Lung (tissue), 12 donors: ENCODE measurements around the gene CLK3. TPM values are rescaled to one million over a fixed set of nuclear protein-coding genes. Genes with fewer than 3 reads are reported as not detected.

ENCODE experiments used
- ATAC-seq: fragments of 200-7000 bp; cut with Tn5 transposase; one replicate; pipeline ENCODE4 v1.9.1; 2020; ENCODE audit warnings: moderate number of reproducible peaks; ENCODE audit not compliant: insufficient read depth, low FRiP score
- DNase-seq, 3 donors: peaks; one replicate each; pipeline ENCODE4 v3.0.0-alpha.2; 2013 to 2017
- H3K27ac ChIP-seq, 2 donors: one replicate each; pipeline ENCODE4 v1.5.1; 2013; ENCODE audit warnings: mild to moderate bottlenecking in 2 of 2, moderate library complexity in 2 of 2, control low read depth in 1 of 2, inconsistent platforms in 1 of 2, low read depth in 1 of 2, low read length in 1 of 2
- H3K27me3 ChIP-seq, 3 donors: one replicate each; pipeline ENCODE4 v1.5.1; 2013; ENCODE audit warnings: low read length in 2 of 3; ENCODE audit not compliant: control insufficient read depth in 3 of 3, insufficient read depth in 3 of 3
- H3K36me3 ChIP-seq, 4 donors: one replicate each; pipeline ENCODE4 v1.5.1; 2013; ENCODE audit warnings: low read length in 4 of 4, mild to moderate bottlenecking in 1 of 4, moderate library complexity in 1 of 4; ENCODE audit not compliant: control insufficient read depth in 4 of 4, insufficient read depth in 4 of 4
- H3K4me1 ChIP-seq, 5 donors: one replicate each; pipeline ENCODE4 v1.5.1; 2013; ENCODE audit warnings: low read length in 5 of 5, mild to moderate bottlenecking in 2 of 5, moderate library complexity in 1 of 5; ENCODE audit not compliant: control insufficient read depth in 5 of 5, insufficient read depth in 5 of 5
- H3K4me3 ChIP-seq: one replicate; pipeline ENCODE4 v1.5.1; 2013; ENCODE audit warnings: mild to moderate bottlenecking, control low read depth, moderate library complexity
- H3K9ac ChIP-seq, 2 donors: one replicate each; pipeline ENCODE4 v1.5.1; 2013; ENCODE audit warnings: low read length in 2 of 2, control low read depth in 1 of 2; ENCODE audit not compliant: insufficient read depth in 1 of 2
- H3K9me3 ChIP-seq, 4 donors: one replicate each; pipeline ENCODE4 v1.5.1; 2013; ENCODE audit warnings: low read length in 3 of 4, mild to moderate bottlenecking in 1 of 4, moderate library complexity in 1 of 4; ENCODE audit not compliant: control insufficient read depth in 4 of 4, insufficient read depth in 3 of 4
- WGBS, 2 donors: extraction: QIAGEN DNeasy Blood & Tissue Kit; methylation state at CpG; one replicate each; pipeline ENCODE4 v1.1.7; 2013; 5-methylcytosine and 5-hydroxymethylcytosine counted together
- polyA plus RNA-seq, 2 donors: library from polyadenylated mRNA; stranded (reverse); fragments of 200-250 nt; gene quantifications; one replicate each; pipeline ENCODE4 v1.2.1, GENCODE V29; 2013
- total RNA-seq, 2 donors: library from RNA; depleted of rRNA in 1 of 2; stranded (reverse); fragments of >200 nt in 1 of 2; gene quantifications; one replicate each; pipeline ENCODE4 v1.2.1, GENCODE V29; 2014 to 2021
- TF ChIP-seq, protein P1 (sequence below): IDR thresholded peaks from 2 replicates; pipeline ENCODE4 v1.5.1; 2012; ENCODE audit warnings: mild to moderate bottlenecking; ENCODE audit errors: control extremely low read depth, extremely low read depth
- donor health status: control.
- donor health status: control.
- donor health status: Bipolar disorder and iron deficiency.
- donor health status: healthy.
- donor health status: DM: yes; HTN: yes; CAD: no.

The CLK3 gene
- total and polyA plus RNA-seq, 4 donors: 56.1 to 70.4 (median 64.6) TPM

DNA sequence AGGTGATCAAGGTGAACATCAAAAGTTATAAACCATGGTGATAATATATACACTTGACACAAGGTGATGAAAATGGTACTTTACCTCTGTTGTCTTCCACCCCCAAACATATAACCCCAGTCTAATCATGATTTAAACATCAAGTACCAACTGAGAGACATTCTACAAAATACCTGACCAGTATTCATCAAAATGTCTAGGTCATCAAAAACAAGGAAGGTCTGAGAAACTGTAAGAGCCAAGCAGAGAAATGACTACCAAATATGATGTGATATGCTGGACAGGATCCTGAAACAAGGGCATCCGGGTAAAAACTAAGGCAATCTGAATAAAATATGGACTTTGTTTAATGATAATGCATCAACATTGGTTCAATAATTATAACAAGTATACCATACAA is 52.3 kb downstream of the CLK3 start:
- TF ChIP-seq, protein P1, sequence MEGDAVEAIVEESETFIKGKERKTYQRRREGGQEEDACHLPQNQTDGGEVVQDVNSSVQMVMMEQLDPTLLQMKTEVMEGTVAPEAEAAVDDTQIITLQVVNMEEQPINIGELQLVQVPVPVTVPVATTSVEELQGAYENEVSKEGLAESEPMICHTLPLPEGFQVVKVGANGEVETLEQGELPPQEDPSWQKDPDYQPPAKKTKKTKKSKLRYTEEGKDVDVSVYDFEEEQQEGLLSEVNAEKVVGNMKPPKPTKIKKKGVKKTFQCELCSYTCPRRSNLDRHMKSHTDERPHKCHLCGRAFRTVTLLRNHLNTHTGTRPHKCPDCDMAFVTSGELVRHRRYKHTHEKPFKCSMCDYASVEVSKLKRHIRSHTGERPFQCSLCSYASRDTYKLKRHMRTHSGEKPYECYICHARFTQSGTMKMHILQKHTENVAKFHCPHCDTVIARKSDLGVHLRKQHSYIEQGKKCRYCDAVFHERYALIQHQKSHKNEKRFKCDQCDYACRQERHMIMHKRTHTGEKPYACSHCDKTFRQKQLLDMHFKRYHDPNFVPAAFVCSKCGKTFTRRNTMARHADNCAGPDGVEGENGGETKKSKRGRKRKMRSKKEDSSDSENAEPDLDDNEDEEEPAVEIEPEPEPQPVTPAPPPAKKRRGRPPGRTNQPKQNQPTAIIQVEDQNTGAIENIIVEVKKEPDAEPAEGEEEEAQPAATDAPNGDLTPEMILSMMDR: no peak
- ATAC-seq: no peak
- Histone ChIP-seq H3K9ac (no peak overlapping the region), H3K4me3 (no peak overlapping the region), H3K4me1 (peaks cover 6 to 13% (median 6%) of the 10 kb centered on the region in 5 donors), H3K36me3 (peaks cover 6 to 24% (median 9%) of the 10 kb centered on the region in 4 donors), H3K27ac (no peak overlapping the region), H3K27me3 (no peaks in the 10 kb centered on the region), H3K9me3 (no peaks in the 10 kb centered on the region)
- DNase-seq: no peak
- WGBS, 2 donors: 93 to 100% methylated on average over 1 of the region's 1 CpG

GRCh38 chr15:74669627-74670026 is 54.0 kb downstream of the CLK3 start:
- ATAC-seq: no peak
- no peak overlapping the region for H3K4me3 ChIP-seq
- no peak overlapping the region for H3K9ac ChIP-seq
- no peak overlapping the region for H3K27ac ChIP-seq
- peaks cover 7 to 25% (median 11%) of the 10 kb centered on the region in 4 donors for H3K36me3 ChIP-seq
- DNase-seq: no peak
- TF ChIP-seq, protein P1: no peak
- peaks cover 0 to 3% (median 0%) of the 10 kb centered on the region in 5 donors for H3K4me1 ChIP-seq
- no peaks in the 10 kb centered on the region for H3K9me3 ChIP-seq
- 90 to 96% methylated on average over 4 of the region's 4 CpGs for WGBS, 2 donors
- no peaks in the 10 kb centered on the region for H3K27me3 ChIP-seq

GRCh38 chr15:74674161-74674560 is 58.5 kb downstream of the CLK3 start:
- WGBS, 2 donors: 77 to 93% methylated on average over 3 of the region's 3 CpGs
- no peak overlapping the region for H3K9ac ChIP-seq
- TF ChIP-seq, protein P1: no peak
- H3K27me3 ChIP-seq: no peaks in the 10 kb centered on the region
- H3K9me3 ChIP-seq: no peaks in the 10 kb centered on the region
- DNase-seq (no peak), ATAC-seq (no peak)
- no peak overlapping the region for H3K4me3 ChIP-seq
- H3K27ac ChIP-seq: no peak overlapping the region
- H3K36me3 ChIP-seq: peaks cover 7 to 17% (median 12%) of the 10 kb centered on the region in 4 donors
- no peaks in the 10 kb centered on the region for H3K4me1 ChIP-seq

GRCh38 chr15:74676801-74677200 is 61.2 kb downstream of the CLK3 start:
- TF ChIP-seq, protein P1: no peak
- H3K36me3 ChIP-seq: peaks cover 3 to 9% (median 5%) of the 10 kb centered on the region in 4 donors
- no peaks in the 10 kb centered on the region for H3K27me3 ChIP-seq
- no peaks in the 10 kb centered on the region for H3K4me1 ChIP-seq
- H3K9me3 ChIP-seq: no peaks in the 10 kb centered on the region
- H3K27ac ChIP-seq: no peak overlapping the region
- WGBS, 2 donors: 90 to 96% methylated on average over 7 of the region's 7 CpGs
- H3K4me3 ChIP-seq: no peak overlapping the region
- no peak for ATAC-seq
- H3K9ac ChIP-seq: no peak overlapping the region
- DNase-seq: no peak
